Right hindlimb (tissue), 1 donor: ENCODE measurements around the gene PABPN1L.
"Not testable (repeated sequence)": the region's sequence is repeated elsewhere in the genome, so short reads cannot be mapped to it uniquely, and the experiment has no call there.

Source experiments
- DNase-seq: peaks from one replicate; pipeline ENCODE4 v3.0.0-alpha.2; 2018

The PABPN1L gene

GRCh38 chr16:88825146-88825545 lies 41.3 kb downstream of the PABPN1L start:
- DNase-seq = no peak

- DNase-seq = no peak
Measured at GRCh38 chr16:88824256-88825077, 42.0 kb downstream of the PABPN1L start.

- not testable (repeated sequence) for DNase-seq
Measured at GRCh38 chr16:88823646-88824045, 42.8 kb downstream of the PABPN1L start.

DNA sequence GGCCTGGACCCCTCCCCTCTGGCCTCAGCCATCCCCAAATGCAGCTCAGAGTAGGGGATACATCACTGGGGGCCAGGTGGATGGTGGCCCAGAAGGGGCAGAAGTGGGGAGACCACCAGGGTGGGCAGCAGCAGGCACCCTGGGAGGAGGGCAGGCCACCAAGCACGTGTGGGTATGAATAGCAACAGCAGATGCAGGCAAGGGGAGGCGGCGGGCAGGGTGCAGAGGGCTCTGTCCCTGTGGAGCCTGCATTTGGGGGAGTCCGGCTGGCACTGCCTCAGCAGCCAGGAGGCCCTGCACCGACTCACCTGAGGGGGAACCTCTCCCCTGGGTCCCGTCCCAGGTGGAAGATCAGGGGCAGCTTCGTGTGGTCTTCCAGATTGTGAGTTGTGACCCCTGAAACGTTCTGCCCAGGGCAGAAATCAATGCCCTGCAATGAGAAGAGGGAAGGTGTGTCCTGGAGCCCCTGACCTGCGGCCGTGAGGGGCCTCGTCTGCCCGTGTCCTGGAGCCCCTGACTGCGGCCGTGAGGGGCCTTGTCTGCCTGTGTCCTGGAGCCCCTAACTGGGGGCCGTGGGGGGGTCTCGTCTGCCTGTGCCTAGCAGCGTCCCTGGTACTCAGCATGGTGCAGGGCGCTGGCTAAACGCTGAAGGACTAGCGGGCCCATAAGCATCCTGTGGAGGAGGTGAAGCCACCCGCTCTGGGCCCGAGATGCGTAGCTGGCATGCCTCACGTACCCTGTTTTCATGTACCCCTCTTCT lies 44.0 kb downstream of the PABPN1L start:
- no peak for DNase-seq

GRCh38 chr16:88821168-88821850 lies 45.2 kb downstream of the PABPN1L start:
- DNase-seq = no peak

GRCh38 chr16:88820385-88821025 lies 46.0 kb downstream of the PABPN1L start:
- DNase-seq = no peak

DNA sequence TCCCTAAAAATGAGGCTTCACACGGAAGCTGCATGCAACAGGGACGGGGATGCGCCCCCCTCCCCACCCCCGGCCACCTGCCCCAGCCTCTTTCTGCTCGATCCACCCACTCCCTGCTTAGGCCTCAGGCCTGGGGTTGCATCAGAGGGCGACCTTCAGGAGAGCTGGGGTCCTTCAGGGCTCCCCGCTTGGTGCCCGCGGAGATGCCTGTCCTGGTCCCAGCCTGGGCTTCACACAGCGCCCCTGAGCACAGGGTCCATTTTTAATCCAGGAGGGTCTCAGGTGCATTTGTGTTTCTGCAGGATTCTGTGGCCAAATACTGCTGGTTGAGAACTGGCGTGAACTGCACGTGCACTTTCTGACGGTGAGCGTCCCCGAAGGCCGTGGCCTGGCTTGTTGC lies 47.3 kb downstream of the PABPN1L start:
- DNase-seq = no peak

- DNase-seq = no peak
Measured at GRCh38 chr16:88818575-88818874, 47.9 kb downstream of the PABPN1L start.

DNA sequence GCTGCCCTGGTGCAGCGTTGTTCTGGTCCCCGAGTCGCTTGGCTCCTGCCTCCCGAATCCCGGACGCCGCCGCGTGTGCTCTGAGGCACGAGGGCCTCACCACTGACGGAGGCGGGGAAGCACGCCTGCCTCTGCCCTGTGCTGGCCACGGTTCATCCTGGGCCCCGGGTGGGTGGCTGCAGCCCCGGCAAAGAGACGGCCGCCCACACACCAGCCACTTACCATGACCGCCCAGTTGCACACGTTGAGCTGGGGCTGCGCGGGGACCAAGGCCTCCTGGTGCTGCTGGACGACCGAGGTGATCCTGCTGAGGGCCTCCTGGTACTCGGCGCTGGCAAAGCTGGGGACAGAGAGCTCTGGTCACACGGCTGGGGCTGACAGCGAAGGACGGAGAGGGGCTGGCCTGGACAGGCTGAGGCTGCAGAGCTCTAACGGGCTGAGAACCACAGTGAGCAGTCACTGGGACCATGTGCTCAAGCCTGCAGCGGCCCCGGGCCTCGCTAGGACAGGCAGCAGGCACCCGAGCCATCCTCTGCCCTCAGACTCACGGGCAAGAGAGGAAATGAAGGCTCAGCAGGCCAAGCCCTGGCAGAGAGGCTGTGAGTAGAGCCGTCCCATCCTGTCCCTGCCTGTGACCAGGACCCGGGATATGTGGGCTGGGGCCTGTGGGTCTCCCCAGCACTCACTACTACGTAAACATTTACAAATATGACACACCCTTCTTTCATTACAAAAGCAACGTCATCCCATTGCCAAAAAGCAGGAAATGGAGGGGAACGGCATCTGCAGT lies 48.5 kb downstream of the PABPN1L start:
- DNase-seq = no peak

- DNase-seq = no peak
Measured at GRCh38 chr16:88816736-88817535, 49.5 kb downstream of the PABPN1L start.

DNA sequence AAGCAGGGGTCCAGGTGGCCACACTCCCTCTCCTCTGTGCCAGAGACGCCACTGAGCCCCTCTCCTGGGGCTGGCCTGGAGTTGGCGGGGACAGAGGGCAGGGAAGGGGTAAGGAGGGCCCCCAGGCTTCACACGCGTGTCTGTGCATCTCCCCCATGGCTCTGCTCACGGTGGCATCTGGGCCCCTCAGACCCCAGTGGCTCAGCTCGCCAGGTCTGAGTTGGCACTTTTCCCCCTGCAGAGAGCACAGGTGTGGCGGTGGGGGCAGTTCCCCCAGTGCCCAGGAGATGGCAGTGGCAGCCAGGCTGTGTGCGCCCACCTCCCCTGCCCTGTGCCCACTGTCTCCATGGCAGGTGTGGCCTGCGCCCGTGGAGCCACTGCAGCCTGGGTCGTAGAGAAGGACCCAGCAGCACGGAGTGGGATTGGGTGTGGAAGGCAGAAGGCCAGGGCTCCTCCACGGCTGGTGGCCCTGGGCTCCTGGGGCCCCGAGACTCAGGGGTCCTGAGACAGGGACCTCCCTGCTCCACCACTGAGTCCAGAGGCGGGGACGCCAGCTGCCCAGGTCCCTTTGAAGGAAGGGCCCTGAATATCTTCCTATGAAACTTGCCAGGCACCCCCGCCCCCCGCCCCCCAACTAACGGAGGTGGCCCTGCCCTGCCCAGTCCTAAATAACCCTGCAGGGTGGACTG lies 50.4 kb downstream of the PABPN1L start:
- DNase-seq = peak; percentile 61

DNA sequence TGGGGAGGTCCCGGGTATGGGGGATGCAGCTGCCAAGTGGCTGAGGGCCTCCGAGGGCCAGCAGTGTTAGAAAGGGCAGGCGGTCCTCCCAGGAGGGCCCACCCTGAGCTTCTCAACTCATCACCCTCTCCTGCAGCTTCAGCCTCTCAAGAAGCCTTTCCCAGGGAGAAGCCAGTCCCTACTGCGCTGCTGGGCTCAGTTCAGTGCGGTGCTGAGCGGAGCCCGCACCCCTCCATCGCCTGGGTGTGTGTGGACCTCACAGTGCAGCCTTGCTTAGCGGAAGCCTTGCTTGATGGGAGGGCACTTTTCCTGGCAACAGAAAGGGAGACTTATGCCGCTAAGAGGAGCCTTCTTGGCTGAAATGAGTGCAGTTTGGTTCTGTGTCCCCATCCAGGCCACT lies 51.2 kb downstream of the PABPN1L start:
- DNase-seq = no peak

DNA sequence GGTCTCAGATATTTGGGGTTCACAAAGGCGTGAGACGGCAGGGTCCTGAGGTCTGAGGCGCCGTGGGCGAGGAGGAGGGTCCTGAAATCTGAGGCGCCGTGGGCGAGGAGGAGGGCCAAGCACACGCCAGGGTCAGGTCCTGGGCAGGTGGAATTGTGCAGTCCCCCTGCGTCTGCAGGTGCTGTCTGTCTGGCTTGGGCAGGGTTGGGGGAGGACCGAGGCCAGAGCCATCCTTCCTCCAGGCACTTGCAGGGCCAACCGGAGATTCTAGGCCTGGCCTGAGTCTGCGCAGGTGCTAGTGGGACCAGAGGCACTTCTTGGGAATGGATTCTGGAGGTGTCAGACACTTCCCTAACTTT lies 52.3 kb downstream of the PABPN1L start:
- no peak for DNase-seq
